Stromal cell of bone marrow (primary cell): Measurements from ENCODE around the gene PHF14.
"Not testable (repeated sequence)": the region's sequence is repeated elsewhere in the genome, so short reads cannot be mapped to it uniquely, and the experiment has no call there.

Source experiments
- DNase-seq: peaks from one replicate; pipeline ENCODE4 v3.0.0-alpha.2; 2012; ENCODE audit warnings: low read depth

Gene PHF14

GRCh38 chr7:10977113-10977512 lies 3.4 kb downstream of the PHF14 start:
- DNase-seq: no peak

- no peak for DNase-seq
Observed at GRCh38 chr7:10981317-10981716, 7.6 kb downstream of the PHF14 start.

- not testable (repeated sequence) for DNase-seq
Observed at GRCh38 chr7:10990748-10991147, 17.1 kb downstream of the PHF14 start.

GRCh38 chr7:10995482-10996166 lies 22.0 kb downstream of the PHF14 start:
- DNase-seq: not testable (repeated sequence)

- no peak for DNase-seq
Observed at GRCh38 chr7:10998996-10999757, 25.5 kb downstream of the PHF14 start.

- no peak for DNase-seq
Observed at GRCh38 chr7:11005202-11005601, 31.5 kb downstream of the PHF14 start.

GRCh38 chr7:11006291-11006690 lies 32.6 kb downstream of the PHF14 start:
- DNase-seq: no peak

- DNase-seq: no peak
Observed at GRCh38 chr7:11009631-11010030, 36.0 kb downstream of the PHF14 start.

- no peak for DNase-seq
Observed at GRCh38 chr7:11021468-11021867, 47.8 kb downstream of the PHF14 start.

- DNase-seq: no peak
Observed at GRCh38 chr7:11026452-11027359, 53.0 kb downstream of the PHF14 start.

- no peak for DNase-seq
Observed at GRCh38 chr7:11035661-11036060, 62.0 kb downstream of the PHF14 start.

GRCh38 chr7:11039974-11040373 lies 66.3 kb downstream of the PHF14 start:
- DNase-seq: no peak

- no peak for DNase-seq
Observed at GRCh38 chr7:11054033-11054432, 80.4 kb downstream of the PHF14 start.

- no peak for DNase-seq
Observed at GRCh38 chr7:11060893-11061292, 87.2 kb downstream of the PHF14 start.

- no peak for DNase-seq
Observed at GRCh38 chr7:11062110-11062509, 88.4 kb downstream of the PHF14 start.

- no peak for DNase-seq
Observed at GRCh38 chr7:11069591-11069990, 95.9 kb downstream of the PHF14 start.

- no peak for DNase-seq
Observed at GRCh38 chr7:11077816-11078215, 104.1 kb downstream of the PHF14 start.

GRCh38 chr7:11078247-11078834 lies 104.7 kb downstream of the PHF14 start:
- DNase-seq: no peak

- no peak for DNase-seq
Observed at GRCh38 chr7:11079907-11080306, 106.2 kb downstream of the PHF14 start.

- no peak for DNase-seq
Observed at GRCh38 chr7:11082121-11082520, 108.4 kb downstream of the PHF14 start.

- DNase-seq: no peak
Observed at GRCh38 chr7:11082552-11083213, 109.0 kb downstream of the PHF14 start.

GRCh38 chr7:11083214-11083568 lies 109.5 kb downstream of the PHF14 start:
- no peak for DNase-seq
